Measurements from ENCODE around the gene EFHD2. TPM values are rescaled to one million over a fixed set of nuclear protein-coding genes. Genes with fewer than 3 reads are reported as not detected.

The EFHD2 gene
- total RNA-seq, 4 donors from 2014 or later: 84.2 to 236 (median 196) TPM

DNA sequence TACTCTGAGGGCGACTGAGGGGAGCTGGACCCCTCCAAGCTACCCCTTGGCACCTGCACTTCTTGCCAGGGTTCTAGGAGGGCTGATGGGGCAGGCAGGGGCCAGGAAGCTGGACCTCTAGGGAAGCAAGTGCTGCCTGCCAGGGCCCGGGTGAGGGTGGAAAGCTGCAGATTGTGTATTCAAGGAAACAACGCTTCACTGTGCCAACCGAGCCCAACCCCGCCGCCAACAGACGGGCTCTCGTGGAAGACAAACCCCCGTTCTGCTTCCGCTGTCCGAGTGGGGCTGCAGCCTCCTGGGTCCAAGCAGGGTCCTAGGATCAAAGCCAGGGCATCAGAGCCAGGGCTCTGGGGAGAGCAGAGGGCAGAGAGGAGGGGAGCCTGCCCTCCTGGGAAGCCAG lies 3.2 kb downstream of the EFHD2 start:
- Histone ChIP-seq H3K4me1 (peaks cover 13 to 70% (median 46%) of the 10 kb centered on the region in 4 donors), H3K9me3 (no peaks in the 10 kb centered on the region), H3K36me3 (peaks cover 0 to 18% (median 0%) of the 10 kb centered on the region in 3 donors), H3K27me3 (no peaks in the 10 kb centered on the region), H3K27ac (peak overlapping the region; percentile 85 to 95 (median 89)), H3K4me3 (peak overlapping the region in 2 of 4 donors; percentile 88 to 97)
- peak in 2 of 3 donors; percentile 66 to 70 for DNase-seq
- TF ChIP-seq CTCF (IDR thresholded peaks at IDR 0.05) (no peak), POLR2A (IDR thresholded peaks at IDR 0.05) (peak in 1 of 2 donors; percentile 25)

- Histone ChIP-seq H3K4me3 (peak overlapping the region in 1 of 4 donors; percentile 88), H3K36me3 (peaks cover 0 to 18% (median 0%) of the 10 kb centered on the region in 3 donors), H3K27me3 (no peaks in the 10 kb centered on the region), H3K9me3 (no peaks in the 10 kb centered on the region), H3K4me1 (peaks cover 14 to 77% (median 47%) of the 10 kb centered on the region in 4 donors), H3K27ac (peak overlapping the region; percentile 85 to 95 (median 89))
- no peak for TF ChIP-seq POLR2A (IDR thresholded peaks at IDR 0.05)
- TF ChIP-seq CTCF (IDR thresholded peaks at IDR 0.05): peak in 2 of 6 experiments; percentile 5 to 6
- DNase-seq: peak in 1 of 3 donors; percentile 67
These were observed 4.1 kb downstream of the EFHD2 start for GRCh38 chr1:15413563-15414444.

DNA sequence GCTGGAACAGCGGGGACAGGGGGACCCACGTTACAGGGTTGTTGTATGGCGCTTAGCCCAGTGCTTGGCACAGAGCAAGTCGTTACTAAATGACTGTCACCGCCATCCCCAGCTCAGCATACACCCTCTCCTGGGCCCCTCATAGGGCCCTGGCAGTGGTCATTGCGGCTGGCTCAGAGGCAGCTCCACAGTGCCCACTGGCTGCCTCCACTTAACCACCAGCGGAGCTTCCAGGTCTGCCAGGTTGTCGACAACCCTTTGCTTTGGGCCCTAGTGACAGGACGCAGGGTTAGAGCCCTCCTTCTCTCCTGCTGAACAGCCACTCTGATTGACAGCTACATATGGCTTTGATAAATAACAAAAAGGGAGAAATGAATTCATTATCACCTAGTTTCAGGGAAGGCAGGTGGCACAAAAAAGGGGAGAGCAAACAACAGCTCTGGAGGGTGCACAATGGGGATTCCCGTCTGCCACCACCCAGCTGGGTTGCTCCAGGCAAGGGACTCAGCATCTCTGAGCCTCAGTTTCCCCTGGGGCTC lies 4.8 kb downstream of the EFHD2 start:
- TF ChIP-seq CTCF (IDR thresholded peaks at IDR 0.05) (no peak), POLR2A (IDR thresholded peaks at IDR 0.05) (no peak)
- Histone ChIP-seq H3K27me3 (no peaks in the 10 kb centered on the region), H3K4me1 (peaks cover 20 to 84% (median 45%) of the 10 kb centered on the region in 4 donors), H3K9me3 (no peaks in the 10 kb centered on the region), H3K4me3 (no peak overlapping the region), H3K36me3 (peaks cover 0 to 18% (median 0%) of the 10 kb centered on the region in 3 donors), H3K27ac (peak overlapping the region in 3 of 4 donors; percentile 75 to 95 (median 85))
- DNase-seq: no peak

DNA sequence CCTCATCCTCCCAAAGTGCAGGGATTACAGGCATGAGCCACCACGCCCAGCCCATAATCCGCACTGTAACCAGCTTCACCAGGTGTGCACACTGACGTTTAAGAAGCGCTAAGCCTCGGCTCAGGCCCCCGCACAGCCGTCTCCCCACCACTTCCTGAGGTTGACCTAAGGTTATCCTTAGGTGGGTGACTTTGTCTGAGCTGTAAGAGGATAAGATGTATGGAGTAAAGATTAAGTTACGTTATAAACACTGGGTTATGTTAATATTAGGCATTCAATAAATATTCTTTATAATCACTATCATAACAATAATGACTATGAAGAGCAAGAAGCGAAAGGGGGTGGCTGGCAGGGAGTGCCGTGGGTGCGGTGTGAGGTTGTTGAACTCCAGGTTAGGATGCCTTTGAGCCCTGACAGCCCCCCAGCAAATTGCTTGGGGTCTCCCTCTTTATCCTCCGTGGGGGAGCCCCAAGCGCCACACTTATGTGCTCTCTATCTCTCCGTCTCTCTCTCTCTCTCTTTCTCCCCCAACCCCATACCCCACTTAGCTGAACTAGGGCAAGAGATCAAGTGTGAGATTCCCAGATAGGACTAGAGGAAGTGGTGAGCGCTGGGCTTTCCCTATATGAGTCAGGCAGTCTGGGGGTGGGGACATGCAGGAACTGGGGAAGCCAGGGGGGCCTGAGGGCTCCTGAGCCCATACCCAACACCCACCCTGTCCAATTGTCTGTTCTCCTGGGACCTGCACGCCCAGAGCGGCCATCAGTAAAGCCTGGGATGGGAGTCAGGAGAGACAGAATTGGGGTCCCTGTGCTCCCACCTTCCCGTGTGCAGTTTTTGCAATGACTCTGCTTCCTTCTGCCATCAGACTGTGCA lies 7.6 kb downstream of the EFHD2 start:
- H3K27me3 ChIP-seq: no peaks in the 10 kb centered on the region
- DNase-seq: peak; percentile 64 to 85 (median 75)
- peaks cover 0 to 18% (median 0%) of the 10 kb centered on the region in 3 donors for H3K36me3 ChIP-seq
- H3K9me3 ChIP-seq: no peaks in the 10 kb centered on the region
- H3K27ac ChIP-seq: peak overlapping the region; percentile 70 to 95 (median 80)
- peaks cover 20 to 95% (median 33%) of the 10 kb centered on the region in 4 donors for H3K4me1 ChIP-seq
- peak overlapping the region in 1 of 4 donors; percentile 0 for H3K4me3 ChIP-seq
- TF ChIP-seq POLR2A (IDR thresholded peaks at IDR 0.05) (no peak), CTCF (IDR thresholded peaks at IDR 0.05) (no peak)

All from Peyer's patch (tissue), 4 donors.